ENCODE results near the gene ZNF280A.

ZNF280A gene

GRCh38 chr22:22520020-22520656 is at the start of gene ZNF280A:
ZNF280A (minus strand) TSS chr22:22520270; CDS start chr22:22515630, 4,640 bp downstream.
- no peak for DNase-seq

GRCh38 chr22:22569218-22569617 is 49.1 kb upstream of the ZNF280A start:
- no peak for DNase-seq

- no peak for DNase-seq
Measured at GRCh38 chr22:22565981-22566380, 45.9 kb upstream of the ZNF280A start.

- DNase-seq = peak; percentile 81
Measured at GRCh38 chr22:22558972-22559603, 39.0 kb upstream of the ZNF280A start, which contains the start of gene PRAME. PRAME (minus strand) TSS chr22:22559265; CDS start chr22:22556832, 2,433 bp downstream.

- DNase-seq = no peak
Measured at GRCh38 chr22:22558071-22558971, 38.3 kb upstream of the ZNF280A start.

- DNase-seq = peak; percentile 84
Measured at GRCh38 chr22:22556995-22557925, 37.2 kb upstream of the ZNF280A start.

- no peak for DNase-seq
Measured at GRCh38 chr22:22556578-22556977, 36.5 kb upstream of the ZNF280A start.

GRCh38 chr22:22555596-22555995 is 35.5 kb upstream of the ZNF280A start:
- no peak for DNase-seq

GRCh38 chr22:22554587-22555284 is 34.7 kb upstream of the ZNF280A start:
- DNase-seq = no peak

GRCh38 chr22:22553735-22554586 is 33.9 kb upstream of the ZNF280A start:
- DNase-seq = no peak

- no peak for DNase-seq
Measured at GRCh38 chr22:22553141-22553540, 33.1 kb upstream of the ZNF280A start.

- DNase-seq = no peak
Measured at GRCh38 chr22:22552630-22553029, 32.6 kb upstream of the ZNF280A start.

GRCh38 chr22:22550789-22551434 is 30.8 kb upstream of the ZNF280A start:
- DNase-seq = no peak

GRCh38 chr22:22548910-22549309 is 28.8 kb upstream of the ZNF280A start:
- no peak for DNase-seq

GRCh38 chr22:22548317-22548716 is 28.2 kb upstream of the ZNF280A start:
- no peak for DNase-seq

- no peak for DNase-seq
Measured at GRCh38 chr22:22547692-22548300, 27.7 kb upstream of the ZNF280A start.

GRCh38 chr22:22547226-22547625 is 27.2 kb upstream of the ZNF280A start:
- DNase-seq = no peak

- no peak for DNase-seq
Measured at GRCh38 chr22:22546490-22546889, 26.4 kb upstream of the ZNF280A start.

- DNase-seq = no peak
Measured at GRCh38 chr22:22545084-22545483, 25.0 kb upstream of the ZNF280A start.
